HT-29 (cell line): ENCODE measurements around the gene EFHB. TPM values are rescaled to one million over a fixed set of nuclear protein-coding genes. Genes with fewer than 3 reads are reported as not detected.
"Not testable (repeated sequence)": the region's sequence is repeated elsewhere in the genome, so short reads cannot be mapped to it uniquely, and the experiment has no call there.

ENCODE experiments used
- DNase-seq: peaks from one replicate; pipeline ENCODE4 v3.0.0-alpha.2; 2015; ENCODE audit warnings: low spot score
- total RNA-seq: library from RNA; depleted of rRNA; stranded (reverse); fragments of >200 nt; shearing (Covaris generic); gene quantifications from 2 replicates; pipeline ENCODE4 v1.2.3, GENCODE V29; 2014

The EFHB gene
- total RNA-seq, 1 experiment from 2014 or later: not detected

DNA sequence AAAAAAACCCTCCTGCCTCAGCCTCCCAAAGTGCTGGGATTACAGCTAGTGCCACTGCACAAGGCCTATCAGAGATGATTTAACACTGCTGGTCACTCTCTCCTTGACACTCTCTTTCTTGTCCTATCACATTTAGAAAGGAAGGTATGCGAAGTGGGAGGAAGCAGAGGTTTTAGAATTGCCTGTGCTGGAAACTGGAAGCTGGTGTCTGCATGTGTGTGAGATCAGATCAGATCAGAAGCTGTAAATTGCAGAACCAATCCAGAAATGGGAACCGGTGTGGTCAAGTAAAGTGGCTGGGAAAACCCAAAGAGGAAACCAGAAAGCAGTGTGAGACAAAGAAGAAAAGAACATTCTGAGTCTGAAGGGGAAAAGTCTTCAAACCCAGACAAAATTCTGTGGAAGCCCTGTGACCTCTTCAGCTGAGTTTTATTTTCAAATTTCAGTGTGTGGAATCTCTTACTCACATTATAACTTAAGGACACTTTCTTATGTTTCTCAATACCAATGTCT is 2.8 kb downstream of the EFHB start:
- no peak for DNase-seq

- no peak for DNase-seq
Measured at GRCh38 chr3:19920401-19921080, 13.5 kb downstream of the EFHB start.

DNA sequence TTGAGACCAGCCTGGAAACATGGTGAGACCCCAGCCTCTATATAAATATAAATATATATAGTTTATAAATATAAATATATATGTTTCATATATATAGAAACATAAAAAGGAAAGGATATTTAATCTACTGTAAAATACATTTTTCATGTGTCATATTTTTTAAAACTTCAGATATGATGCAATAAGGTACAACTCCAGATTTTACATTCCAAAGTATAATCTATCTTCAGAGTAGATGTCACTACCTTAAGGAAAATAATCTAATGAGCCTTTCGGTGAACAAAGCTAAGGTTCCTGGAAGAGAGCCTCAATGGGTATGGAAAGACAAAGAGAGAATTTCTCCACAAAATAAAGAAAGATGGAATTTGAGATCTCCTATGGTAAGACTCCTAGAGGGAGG is 16.9 kb downstream of the EFHB start:
- DNase-seq: no peak

DNA sequence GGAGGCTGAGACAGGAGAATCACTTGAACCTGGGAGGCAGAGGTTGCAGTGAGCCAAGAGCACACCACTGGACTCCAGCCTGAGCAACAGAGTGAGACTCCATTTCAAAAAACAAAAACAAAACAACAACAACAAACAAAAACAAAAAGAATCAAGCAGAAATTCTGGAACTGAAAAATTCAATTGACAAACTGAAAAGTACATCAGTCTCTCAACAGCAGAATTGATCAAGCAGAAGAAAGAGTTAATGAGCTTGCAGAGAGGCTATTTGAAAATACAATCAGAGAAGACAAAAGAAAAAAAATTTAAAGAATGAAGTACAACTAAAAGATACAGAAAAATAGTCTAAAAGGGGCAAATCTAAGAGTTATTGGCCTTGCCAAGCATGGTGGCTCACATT is 22.6 kb downstream of the EFHB start:
- DNase-seq: no peak

GRCh38 chr3:19907523-19907922 is 26.5 kb downstream of the EFHB start:
- DNase-seq: no peak

DNA sequence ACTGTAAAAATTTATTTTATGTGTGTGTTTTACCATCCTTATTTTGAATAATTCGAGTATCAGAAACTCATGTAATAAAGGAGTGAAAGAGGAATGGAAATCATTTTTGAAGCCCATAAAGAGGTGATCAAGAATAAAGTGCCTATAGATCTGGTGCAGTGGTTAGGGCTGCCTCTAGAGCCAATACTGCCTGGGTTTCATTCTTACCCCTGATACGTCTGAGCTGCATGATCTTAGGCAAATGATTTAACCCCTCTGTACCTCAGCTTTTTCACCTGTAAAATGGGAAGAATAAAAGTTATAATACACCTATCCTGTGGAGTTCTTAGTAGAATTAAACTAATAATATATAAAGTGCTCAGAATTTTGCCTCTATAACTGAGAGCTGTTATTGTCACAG is 30.4 kb downstream of the EFHB start:
- DNase-seq: no peak

GRCh38 chr3:19901918-19902317 is 32.1 kb downstream of the EFHB start:
- no peak for DNase-seq

DNA sequence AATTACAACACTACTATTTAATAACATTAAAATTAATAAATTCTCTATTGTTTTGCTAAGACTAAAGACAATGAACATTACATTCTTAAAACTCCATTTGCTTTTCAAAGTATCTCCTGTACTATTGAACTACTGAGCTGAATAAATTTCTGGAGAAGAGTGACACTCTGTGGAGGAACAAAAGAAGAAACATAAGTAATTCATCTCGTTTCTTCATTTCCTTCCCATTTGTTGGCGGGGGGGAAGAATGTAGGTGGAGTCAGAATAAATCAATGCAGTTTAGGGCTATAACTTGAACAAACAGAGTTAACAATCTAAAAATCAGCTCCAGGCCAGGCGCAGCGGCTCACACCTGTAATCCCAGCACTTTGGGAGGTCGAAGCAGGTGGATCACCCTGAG is 32.7 kb downstream of the EFHB start:
- DNase-seq: no peak

DNA sequence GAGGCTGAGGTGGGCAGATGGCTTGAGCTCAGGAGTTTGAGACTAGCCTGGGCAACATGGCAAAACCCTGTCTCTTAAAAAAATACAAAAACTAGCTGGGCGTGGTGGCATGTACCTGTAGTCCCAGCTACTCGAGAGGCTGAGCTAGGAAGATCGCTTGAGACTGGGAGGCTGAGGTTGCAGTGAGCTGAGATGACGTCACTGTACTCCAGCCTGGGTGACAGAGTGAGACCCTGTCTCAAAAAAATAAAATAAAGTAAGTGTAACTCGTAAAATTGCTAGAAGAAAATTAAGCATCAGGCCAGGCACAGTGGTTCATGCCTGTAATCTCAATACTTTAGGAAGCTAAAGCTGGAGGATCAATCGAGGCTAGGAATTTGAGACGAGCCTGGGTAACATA is 34.2 kb downstream of the EFHB start:
- DNase-seq: not testable (repeated sequence)

DNA sequence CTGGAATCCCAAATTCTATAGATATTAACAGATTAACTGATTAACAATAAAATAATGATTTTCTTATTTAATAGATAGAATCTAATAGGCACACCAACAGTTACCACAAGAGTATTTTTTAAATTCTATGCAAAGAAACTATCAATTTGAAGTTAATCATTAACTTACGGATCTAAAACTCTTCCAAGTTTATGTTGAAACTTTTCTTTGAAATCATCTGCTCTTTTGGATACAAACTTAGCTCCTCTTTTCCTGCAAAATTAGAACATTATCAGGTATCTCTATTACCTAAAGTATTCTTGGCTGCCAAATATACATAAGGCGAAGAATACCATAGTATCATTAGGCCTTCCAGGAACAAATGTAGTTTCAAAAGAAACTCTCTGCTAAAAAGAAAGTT is 34.8 kb downstream of the EFHB start:
- DNase-seq: no peak

DNA sequence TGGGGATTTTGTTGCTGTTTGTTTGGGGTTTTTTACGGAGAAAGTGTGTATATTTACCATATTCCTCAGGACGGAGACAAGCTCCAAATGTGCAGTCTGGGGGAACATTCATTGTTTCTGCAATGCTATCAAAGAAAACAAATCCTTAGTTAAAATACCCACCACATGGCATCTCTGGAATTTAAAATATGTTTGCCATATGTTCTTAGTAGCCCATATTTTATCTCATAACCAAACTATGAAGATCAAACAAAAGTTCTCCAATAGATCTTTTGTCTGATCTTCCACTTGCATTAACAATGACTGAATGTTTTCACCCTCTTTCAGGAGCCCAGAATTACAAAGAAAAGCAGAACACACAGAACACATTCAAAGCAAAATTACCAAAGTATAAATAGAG is 35.3 kb downstream of the EFHB start:
- no peak for DNase-seq

- no peak for DNase-seq
Measured at GRCh38 chr3:19891740-19892139, 42.3 kb downstream of the EFHB start.

DNA sequence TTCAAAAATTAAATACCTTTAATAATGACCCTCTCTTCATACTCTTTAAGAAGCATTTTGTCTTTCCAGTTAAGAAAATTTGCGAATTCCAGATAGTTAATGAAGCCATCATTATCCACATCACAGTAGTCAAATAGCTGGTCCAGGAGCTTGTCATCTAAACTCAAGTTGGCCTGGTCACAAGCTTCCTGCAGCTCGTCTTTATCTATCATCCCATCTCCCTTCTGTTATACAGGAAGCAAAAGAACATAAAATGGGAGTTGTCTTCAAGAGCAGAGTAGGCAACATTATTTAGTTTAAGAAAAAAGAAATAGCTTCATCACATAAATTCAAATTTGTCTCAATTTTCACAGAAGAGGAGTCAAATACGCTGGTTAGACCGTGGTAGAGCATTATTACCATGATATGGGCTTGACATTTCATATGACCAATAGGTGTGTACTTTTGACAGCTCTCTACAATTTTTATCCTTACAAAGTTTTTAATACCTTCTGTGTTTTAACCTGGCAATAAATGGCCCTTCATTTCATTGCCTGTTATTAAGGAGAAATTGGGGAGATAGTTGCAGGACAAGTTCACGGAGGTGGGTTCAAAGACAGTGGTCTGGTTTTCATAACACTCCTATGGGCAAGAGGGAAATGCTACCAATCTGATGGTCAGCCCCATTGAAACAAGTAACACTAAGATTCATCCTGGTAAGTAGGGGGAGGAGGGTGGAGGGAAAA is 45.4 kb downstream of the EFHB start:
- DNase-seq: no peak

GRCh38 chr3:19887122-19887521 is 46.9 kb downstream of the EFHB start:
- DNase-seq: not testable (repeated sequence)

GRCh38 chr3:19886404-19886803 is 47.6 kb downstream of the EFHB start:
- DNase-seq: no peak

DNA sequence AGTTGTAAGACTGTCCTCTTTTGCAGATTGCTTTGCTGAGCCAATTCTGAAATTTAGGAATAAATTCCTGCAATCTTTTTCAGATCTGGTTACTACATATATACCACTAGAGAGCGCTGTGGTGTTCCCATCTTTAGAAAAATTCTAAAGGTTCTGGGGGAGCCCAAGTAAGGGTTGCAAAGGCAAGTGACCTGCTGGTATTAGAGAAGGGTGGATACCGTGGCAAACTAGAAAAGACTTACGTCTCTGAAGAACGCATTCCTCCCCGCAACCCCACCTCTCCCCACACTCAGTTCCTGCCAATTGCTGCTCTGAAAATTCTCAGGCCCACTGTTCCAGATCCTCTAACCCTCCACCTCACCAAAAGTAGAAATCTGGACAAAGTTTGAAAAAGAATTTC is 48.5 kb downstream of the EFHB start:
- peak; percentile 19 for DNase-seq

DNA sequence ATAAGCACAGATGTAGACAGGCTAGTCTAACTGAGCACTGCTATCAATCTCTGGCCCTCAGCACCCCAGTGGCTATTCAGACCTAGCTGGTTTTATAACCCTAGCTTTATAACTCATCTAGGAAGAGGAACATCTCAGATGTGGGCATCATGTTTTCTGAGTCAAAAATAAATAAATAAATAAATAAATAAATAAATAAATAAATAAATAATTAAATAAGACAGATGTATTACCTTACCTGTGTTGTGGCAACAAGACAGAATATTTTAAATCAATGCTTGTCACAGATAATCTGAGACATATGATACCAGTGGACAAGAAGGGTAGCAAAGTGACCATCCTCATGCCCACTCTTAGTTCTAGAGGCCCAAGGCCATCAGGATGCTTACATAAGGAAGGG is 52.2 kb downstream of the EFHB start:
- DNase-seq: no peak

DNA sequence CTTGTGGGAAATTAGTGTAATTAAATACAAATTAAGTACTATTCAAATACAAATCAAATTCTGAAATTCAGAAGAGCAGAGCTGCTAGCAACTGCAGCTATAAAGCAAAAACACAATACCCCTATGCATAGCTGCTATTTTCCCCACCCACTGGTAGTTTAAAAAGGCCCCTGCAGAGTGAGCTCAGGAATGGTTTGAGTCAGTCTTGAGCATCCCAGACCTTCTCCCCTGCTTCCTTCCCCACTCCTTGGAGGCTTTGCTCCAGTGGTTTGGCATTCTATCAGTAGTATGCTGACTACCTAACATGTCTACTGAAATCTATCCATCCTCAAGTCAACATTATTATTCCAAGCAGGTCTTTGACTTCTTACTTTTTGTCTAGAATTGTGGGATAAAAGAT is 53.0 kb downstream of the EFHB start:
- no peak for DNase-seq

- DNase-seq: no peak
Measured at GRCh38 chr3:19877656-19878055, 56.4 kb downstream of the EFHB start.

DNA sequence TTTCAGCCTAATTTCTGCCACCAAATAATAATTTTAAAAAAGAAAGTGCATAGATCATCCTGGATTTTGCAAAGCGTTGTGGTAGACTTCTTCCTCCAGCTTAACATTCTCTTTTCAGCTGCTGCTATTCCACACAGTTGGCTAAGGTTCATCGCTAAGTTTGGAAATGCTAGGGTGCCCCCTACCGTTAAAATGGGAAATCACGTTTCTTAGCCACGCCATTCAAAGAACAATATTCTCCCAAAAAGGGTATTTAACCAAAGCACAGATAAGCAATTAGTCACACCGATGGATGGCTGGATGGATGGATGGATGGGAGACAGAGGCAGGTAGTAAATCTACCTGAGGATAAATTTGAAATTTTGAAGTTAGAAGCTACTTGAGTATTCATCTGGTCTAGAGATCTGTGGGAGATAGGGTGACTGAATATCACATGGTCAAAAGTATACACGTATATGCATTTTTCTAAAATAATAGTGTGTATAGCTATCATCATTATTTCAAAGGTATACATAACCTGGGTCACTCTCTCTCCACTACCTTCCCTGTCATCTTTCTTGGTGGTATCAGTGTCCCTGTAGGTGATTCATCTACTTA is 67.2 kb downstream of the EFHB start:
- DNase-seq: peak; percentile 66

DNA sequence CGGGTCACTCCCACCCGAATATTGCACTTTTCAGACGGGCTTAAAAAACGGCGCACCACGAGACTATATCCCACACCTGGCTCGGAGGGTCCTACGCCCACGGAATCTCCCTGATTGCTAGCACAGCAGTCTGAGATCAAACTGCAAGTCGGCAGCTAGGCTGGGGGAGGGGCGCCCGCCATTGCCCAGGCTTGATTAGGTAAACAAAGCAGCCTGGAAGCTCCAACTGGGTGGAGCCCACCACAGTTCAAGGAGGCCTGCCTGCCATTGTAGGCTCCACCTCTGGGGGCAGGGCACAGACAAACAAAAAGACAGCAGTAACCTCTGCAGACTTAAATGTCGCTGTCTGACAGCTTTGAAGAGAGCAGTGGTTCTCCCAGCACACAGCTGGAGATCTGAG is 78.7 kb downstream of the EFHB start:
- DNase-seq: not testable (repeated sequence)

DNA sequence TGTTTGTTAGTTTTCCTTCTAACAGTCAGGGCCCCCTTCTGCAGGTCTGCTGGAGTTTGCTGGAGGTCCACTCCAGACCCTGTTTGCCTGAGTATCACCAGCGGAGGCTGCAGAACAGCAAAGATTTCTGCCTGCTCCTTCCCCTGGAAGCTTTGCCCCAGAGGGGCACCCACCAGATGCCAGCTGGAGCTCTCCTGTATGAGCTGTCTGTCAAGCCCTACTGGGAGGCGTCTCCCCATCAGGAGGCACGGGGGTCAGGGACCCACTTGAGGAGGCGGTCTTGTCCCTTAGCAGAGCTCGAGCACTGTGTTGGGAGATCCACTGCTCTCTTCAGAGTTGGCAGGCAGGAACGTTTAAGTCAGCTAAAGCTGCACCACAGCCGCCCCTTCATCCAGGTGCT is 87.4 kb downstream of the EFHB start:
- not testable (repeated sequence) for DNase-seq
